BJ (cell line): ENCODE data around the gene CLDN24. TPM values are rescaled to one million over a fixed set of nuclear protein-coding genes. Genes with fewer than 3 reads are reported as not detected.

Experiments used
- CTCF ChIA-PET: fragments of 350-600 bp; formaldehyde crosslinking; extraction: SDS; loops from one replicate; lab custom pipeline; 2021; ENCODE audit warnings: antibody characterized with exemption, inconsistent platforms; lab: Yijun Ruan, JAX
- POLR2A ChIA-PET: fragments of 300-600 bp; sonication (Branson Sonifier 250); formaldehyde crosslinking; extraction: SDS; loops from one replicate; lab custom pipeline; 2021; ENCODE audit warnings: antibody characterized with exemption; lab: Charles Lee
- DNase-seq: peaks from one replicate; pipeline ENCODE4 v3.0.0-alpha.2; 2011; ENCODE audit warnings: low read depth
- H3K27me3 ChIP-seq: 2 replicates; pipeline ENCODE4 v1.6.0; 2011; ENCODE audit warnings: low read length; ENCODE audit not compliant: control insufficient read depth, insufficient read depth
- H3K36me3 ChIP-seq: 2 replicates; pipeline ENCODE4 v1.5.1; 2011; ENCODE audit warnings: low read length; ENCODE audit not compliant: control insufficient read depth, insufficient read depth
- H3K4me3 ChIP-seq: 2 replicates; pipeline ENCODE4 v1.5.1; 2011; ENCODE audit warnings: low read depth, mild to moderate bottlenecking, control low read depth, low read length
- polyA plus RNA-seq: library from polyadenylated mRNA; depleted of rRNA; stranded (reverse); fragments of >200 nt; gene quantifications from 2 replicates; pipeline ENCODE4 v1.2.3, GENCODE V29; 2011
- TF ChIP-seq, protein P1 (sequence below): IDR thresholded peaks from 2 replicates; pipeline ENCODE4 v1.5.1; 2011; ENCODE audit warnings: low read depth, mild to moderate bottlenecking, control low read depth, inconsistent platforms, low read length, moderate library complexity; ENCODE audit not compliant: insufficient read depth

The CLDN24 gene
- polyA plus RNA-seq, 1 experiment, result not detected

DNA sequence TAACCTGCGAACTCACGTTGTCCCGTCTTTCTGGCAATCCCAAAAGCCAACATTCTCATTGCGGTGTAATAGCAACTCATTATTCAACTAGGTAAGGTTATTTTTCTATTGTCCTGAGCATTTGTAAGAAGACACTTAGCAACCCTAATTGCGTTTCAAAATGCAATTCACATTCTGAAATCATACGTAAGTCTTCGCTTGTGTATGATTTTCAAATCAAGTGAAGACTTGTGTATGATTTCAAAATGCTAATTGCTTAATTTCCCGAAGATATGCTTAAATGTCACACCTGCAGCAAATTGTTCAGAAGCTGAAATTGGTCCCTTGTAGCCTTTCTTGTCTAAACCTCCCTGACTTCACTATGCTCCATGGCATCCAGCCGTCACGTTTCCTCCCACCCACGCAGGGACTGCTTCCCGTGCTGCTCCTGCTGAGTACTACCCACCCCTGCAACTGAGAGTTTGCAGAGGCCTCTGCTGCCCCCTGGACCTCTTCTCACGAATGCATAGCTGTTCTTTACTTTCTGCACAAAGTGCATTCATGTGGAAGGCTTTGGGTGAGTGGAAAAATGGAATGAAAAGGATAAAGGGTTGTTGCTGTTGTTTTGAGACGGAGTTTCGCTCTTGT, 40.8 kb upstream of the CLDN24 start:
- CTCF ChIA-PET, result interaction anchor here (1.3 kb wide), 1 partner anchor 44 kb away, joined by 3 read pairs; no protein-coding TSS in a partner anchor
- no peaks in the 10 kb centered on the region for H3K27me3 ChIP-seq
- no peak for DNase-seq
- no peaks in the 10 kb centered on the region for H3K36me3 ChIP-seq
- TF ChIP-seq, protein P1, sequence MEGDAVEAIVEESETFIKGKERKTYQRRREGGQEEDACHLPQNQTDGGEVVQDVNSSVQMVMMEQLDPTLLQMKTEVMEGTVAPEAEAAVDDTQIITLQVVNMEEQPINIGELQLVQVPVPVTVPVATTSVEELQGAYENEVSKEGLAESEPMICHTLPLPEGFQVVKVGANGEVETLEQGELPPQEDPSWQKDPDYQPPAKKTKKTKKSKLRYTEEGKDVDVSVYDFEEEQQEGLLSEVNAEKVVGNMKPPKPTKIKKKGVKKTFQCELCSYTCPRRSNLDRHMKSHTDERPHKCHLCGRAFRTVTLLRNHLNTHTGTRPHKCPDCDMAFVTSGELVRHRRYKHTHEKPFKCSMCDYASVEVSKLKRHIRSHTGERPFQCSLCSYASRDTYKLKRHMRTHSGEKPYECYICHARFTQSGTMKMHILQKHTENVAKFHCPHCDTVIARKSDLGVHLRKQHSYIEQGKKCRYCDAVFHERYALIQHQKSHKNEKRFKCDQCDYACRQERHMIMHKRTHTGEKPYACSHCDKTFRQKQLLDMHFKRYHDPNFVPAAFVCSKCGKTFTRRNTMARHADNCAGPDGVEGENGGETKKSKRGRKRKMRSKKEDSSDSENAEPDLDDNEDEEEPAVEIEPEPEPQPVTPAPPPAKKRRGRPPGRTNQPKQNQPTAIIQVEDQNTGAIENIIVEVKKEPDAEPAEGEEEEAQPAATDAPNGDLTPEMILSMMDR, result 0 out of 2 replicates have a peak, but pooled peaks have one; percentile 15
- POLR2A ChIA-PET, result no interaction called here
- no peak overlapping the region for H3K4me3 ChIP-seq

DNA sequence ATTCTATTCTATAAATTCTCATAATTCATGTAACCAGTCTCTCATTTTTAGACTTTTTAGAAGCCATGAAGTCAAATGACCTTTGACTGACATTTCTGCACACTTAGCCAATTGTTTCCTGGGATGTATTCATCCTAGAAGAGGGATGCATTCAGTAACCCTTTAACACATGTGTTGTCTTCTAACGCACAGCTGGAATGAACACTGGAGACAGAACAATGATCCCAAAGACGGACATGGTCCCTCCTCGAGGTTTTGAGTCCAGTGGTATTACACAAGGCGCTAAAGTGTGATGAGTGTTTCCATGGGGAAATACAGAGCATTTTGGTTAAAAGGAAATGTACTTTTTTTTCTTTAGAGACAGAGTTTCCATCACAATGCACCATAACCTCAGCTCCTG, 39.8 kb upstream of the CLDN24 start:
- H3K4me3 ChIP-seq, result no peak overlapping the region
- no peaks in the 10 kb centered on the region for H3K27me3 ChIP-seq
- DNase-seq, result no peak
- ChIA-PET POLR2A (no interaction called here), CTCF (interaction anchor here (1.6 kb wide), 1 partner anchor 12 kb away, joined by 3 read pairs; no protein-coding TSS in a partner anchor)
- no peaks in the 10 kb centered on the region for H3K36me3 ChIP-seq
- TF ChIP-seq, protein P1, result no peak

DNA sequence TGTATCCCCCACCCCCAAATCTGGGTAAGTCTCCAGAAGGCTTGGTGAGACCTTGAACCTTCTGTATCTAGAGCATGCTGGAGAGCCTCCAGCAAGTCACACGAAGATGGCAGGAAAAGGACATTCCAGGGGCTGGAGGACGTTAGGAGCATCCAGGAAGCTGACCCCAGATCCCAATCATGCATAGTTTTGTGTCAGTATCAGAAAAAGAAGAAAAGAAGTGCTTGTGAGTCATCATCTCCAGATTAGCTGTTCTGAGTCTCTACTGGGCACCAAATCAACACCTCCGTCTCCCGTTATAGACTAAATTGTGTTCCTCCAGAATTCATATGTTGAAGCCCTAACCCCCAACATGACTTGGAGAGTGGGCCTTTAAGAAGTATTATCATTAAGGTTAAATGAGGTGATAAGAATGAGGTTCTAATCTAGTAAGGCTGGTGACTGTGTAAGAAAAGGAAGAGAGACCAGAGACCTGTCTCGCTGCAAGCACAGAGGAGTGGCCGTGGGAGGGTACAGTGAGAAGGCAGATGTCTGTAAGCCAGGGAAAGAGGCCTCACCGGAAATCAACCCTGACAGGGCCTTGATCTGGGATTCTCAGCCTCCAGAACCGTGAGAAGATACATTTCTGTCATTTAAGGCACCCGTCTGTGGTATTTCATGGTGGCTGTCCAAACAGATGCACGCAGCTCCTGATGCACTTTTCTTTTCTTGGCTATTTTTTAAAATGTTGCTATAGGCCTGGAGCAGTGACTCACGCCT, 38.1 kb upstream of the CLDN24 start:
- H3K27me3 ChIP-seq, result no peaks in the 10 kb centered on the region
- no peak for DNase-seq
- no peaks in the 10 kb centered on the region for H3K36me3 ChIP-seq
- ChIA-PET CTCF (interaction anchor here (0.8 kb wide), 1 partner anchor 9 kb away, joined by 3 read pairs; no protein-coding TSS in a partner anchor), POLR2A (no interaction called here)
- no peak overlapping the region for H3K4me3 ChIP-seq
- TF ChIP-seq, protein P1, result no peak

DNA sequence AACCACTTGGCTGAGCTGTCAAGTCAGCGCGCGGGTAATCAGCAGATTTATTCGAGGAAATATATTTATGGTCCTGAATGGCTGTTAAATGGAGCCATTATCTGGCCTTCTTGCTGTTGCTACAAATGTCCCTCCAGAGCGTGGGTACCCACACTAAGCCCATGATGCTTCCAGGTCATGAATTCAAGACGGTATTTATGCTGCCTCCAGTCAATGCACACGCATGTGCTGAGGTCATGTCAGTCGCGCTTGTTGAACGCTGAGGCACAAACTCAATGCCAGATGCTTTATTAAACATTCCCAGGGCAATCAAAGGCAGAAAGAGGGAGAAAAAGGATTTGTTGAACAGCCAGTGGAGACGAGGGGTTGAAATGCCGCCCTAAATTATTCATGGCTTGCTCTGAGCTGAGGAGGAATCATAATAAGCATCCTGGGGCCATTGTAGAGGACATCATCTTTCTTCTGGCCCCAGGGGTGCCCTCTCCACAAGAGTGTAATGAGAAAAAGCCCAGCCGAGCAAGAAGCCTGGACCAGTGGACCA, 36.1 kb upstream of the CLDN24 start:
- no peak for DNase-seq
- TF ChIP-seq, protein P1, result no peak
- ChIA-PET POLR2A (no interaction called here), CTCF (interaction anchor here (0.9 kb wide), 1 partner anchor 8 kb away, joined by 3 read pairs; no protein-coding TSS in a partner anchor)
- no peak overlapping the region for H3K4me3 ChIP-seq
- no peaks in the 10 kb centered on the region for H3K36me3 ChIP-seq
- no peaks in the 10 kb centered on the region for H3K27me3 ChIP-seq
